Gastrocnemius medialis (tissue), 4 donors: Measurements from ENCODE around the gene SEC16A. TPM values are rescaled to one million over a fixed set of nuclear protein-coding genes. Genes with fewer than 3 reads are reported as not detected.

Experiments used
- ATAC-seq, 2 donors: fragments of 150-250 bp; one replicate each; pipeline ENCODE4 v1.9.1; 2016
- DNase-seq, 2 donors: peaks; one replicate each; pipeline ENCODE4 v3.0.0-alpha.2; 2019
- H3K27ac ChIP-seq, 4 donors: fragments of 200-600 bp; sonication (generic); 1 replicate in 1 of 4; 2 replicates in 3 of 4; pipeline ENCODE4 v1.5.1; 2016 to 2018; ENCODE audit warnings: mild to moderate bottlenecking in 2 of 4, moderate library complexity in 1 of 4
- H3K27me3 ChIP-seq, 3 donors: fragments of 200-600 bp; sonication (generic) in 2 of 3; 1 replicate in 1 of 3; 2 replicates in 2 of 3; pipeline versions ENCODE4 v1.5.1 to v1.6.0; 2016 to 2019; ENCODE audit warnings: mild to moderate bottlenecking in 1 of 3, moderate library complexity in 1 of 3
- H3K36me3 ChIP-seq, 2 donors: fragments of 200-600 bp; sonication (generic) in 1 of 2; one replicate each; pipeline ENCODE4 v1.5.1; 2017 to 2018
- H3K4me1 ChIP-seq, 2 donors: fragments of 200-600 bp; sonication (generic) in 1 of 2; one replicate each; pipeline ENCODE4 v1.5.1; 2016 to 2017; ENCODE audit warnings: mild to moderate bottlenecking in 2 of 2
- H3K4me3 ChIP-seq, 4 donors: fragments of 200-600 bp; sonication (generic) in 3 of 4; 1 replicate in 1 of 4; 2 replicates in 3 of 4; pipeline ENCODE4 v1.5.1; 2016 to 2019; ENCODE audit warnings: mild to moderate bottlenecking in 2 of 4
- H3K9me3 ChIP-seq, 3 donors: fragments of 200-600 bp; sonication (generic) in 2 of 3; 1 replicate in 1 of 3; 2 replicates in 2 of 3; pipeline ENCODE4 v1.5.1; 2016 to 2019
- POLR2A ChIP-seq, 2 donors: fragments of 450-650 bp; IDR thresholded peaks; one replicate each; pipeline ENCODE4 v1.6.1; 2017; ENCODE audit warnings: antibody characterized with exemption in 2 of 2, mild to moderate bottlenecking in 2 of 2, moderate library complexity in 2 of 2
- in situ Hi-C, 4 donors: fragments of 200-750 bp; cut with MboI; loops; one replicate each; pipeline versions ENCODE4 v1.15.0 to v1.8.0; 2017; ENCODE audit warnings: low sequenced_read_pairs in 4 of 4
- intact Hi-C: fragments of 100-400 bp; cut with DNase I; formaldehyde crosslinking; loops from one replicate; pipeline ENCODE4 v1.15.1; 2023; ENCODE audit warnings: low total_unique reads
- total RNA-seq, 4 donors: library from RNA; depleted of rRNA; stranded (reverse); fragments of >200 nt; gene quantifications; one replicate each; pipeline versions ENCODE4 v1.1.0 to v1.2.3, GENCODE V29; 2016
- TF ChIP-seq, protein P1 (sequence below), 5 experiments: fragments of 450-650 bp in 3 of 5; fragments of 200-600 bp in 2 of 5; sonication (generic) in 2 of 5; IDR thresholded peaks in 4 of 5; conservative IDR thresholded peaks in 1 of 5; 1 replicate in 4 of 5; 2 replicates in 1 of 5; pipeline ENCODE4 v1.5.1; 2016 to 2019; ENCODE audit warnings: antibody characterized with exemption in 5 of 5, mild to moderate bottlenecking in 3 of 5, moderate library complexity in 3 of 5

Gene SEC16A
- total RNA-seq, 4 donors from 2014 or later = 23.9 to 50.4 (median 46.6) TPM

- intact Hi-C loops = no loop called here
- ATAC-seq (no peak), DNase-seq (no peak)
- in situ Hi-C loops = no loop called here
- TF ChIP-seq, protein P1, sequence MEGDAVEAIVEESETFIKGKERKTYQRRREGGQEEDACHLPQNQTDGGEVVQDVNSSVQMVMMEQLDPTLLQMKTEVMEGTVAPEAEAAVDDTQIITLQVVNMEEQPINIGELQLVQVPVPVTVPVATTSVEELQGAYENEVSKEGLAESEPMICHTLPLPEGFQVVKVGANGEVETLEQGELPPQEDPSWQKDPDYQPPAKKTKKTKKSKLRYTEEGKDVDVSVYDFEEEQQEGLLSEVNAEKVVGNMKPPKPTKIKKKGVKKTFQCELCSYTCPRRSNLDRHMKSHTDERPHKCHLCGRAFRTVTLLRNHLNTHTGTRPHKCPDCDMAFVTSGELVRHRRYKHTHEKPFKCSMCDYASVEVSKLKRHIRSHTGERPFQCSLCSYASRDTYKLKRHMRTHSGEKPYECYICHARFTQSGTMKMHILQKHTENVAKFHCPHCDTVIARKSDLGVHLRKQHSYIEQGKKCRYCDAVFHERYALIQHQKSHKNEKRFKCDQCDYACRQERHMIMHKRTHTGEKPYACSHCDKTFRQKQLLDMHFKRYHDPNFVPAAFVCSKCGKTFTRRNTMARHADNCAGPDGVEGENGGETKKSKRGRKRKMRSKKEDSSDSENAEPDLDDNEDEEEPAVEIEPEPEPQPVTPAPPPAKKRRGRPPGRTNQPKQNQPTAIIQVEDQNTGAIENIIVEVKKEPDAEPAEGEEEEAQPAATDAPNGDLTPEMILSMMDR (IDR thresholded peaks at IDR 0.05 in 4 of 5, conservative IDR thresholded peaks at IDR 0.05 in 1 of 5) = no peak
- TF ChIP-seq POLR2A (IDR thresholded peaks at IDR 0.05) = no peak
- no peak overlapping the region for H3K4me3 ChIP-seq
- no peaks in the 10 kb centered on the region for H3K4me1 ChIP-seq
- no peak overlapping the region for H3K27ac ChIP-seq
- H3K36me3 ChIP-seq = peaks cover 0 to 84% of the 10 kb centered on the region in 2 donors
- no peaks in the 10 kb centered on the region for H3K9me3 ChIP-seq
- H3K27me3 ChIP-seq = no peaks in the 10 kb centered on the region
Measured at GRCh38 chr9:136448655-136449054, 34.2 kb downstream of the SEC16A start.

GRCh38 chr9:136447173-136447778 lies 35.6 kb downstream of the SEC16A start:
- intact Hi-C loops = no loop called here
- H3K36me3 ChIP-seq = peaks cover 0 to 95% of the 10 kb centered on the region in 2 donors

DNA sequence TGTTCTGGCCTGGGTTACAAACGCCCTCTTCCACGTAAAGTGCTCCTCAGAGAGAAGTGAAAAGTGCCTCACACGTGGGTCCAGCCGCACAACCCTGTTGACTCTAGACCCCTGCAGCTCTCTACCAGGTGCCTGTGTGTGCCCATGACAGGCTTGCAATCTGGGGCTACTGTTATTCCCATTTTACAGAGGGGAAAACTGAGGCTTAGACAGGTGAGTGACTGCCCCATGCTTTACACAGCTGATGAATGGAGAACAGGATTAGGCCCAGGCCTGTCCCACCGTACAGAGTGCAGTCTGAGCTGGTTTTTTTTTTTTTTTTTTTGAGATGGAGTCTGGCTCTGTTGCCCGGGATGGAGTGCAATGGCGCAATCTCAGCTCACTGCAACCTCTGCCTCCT lies 37.0 kb downstream of the SEC16A start:
- no peak overlapping the region for H3K27ac ChIP-seq
- no peaks in the 10 kb centered on the region for H3K27me3 ChIP-seq
- in situ Hi-C loops (no loop called here), intact Hi-C loops (no loop called here)
- H3K4me3 ChIP-seq = no peak overlapping the region
- TF ChIP-seq, protein P1 (IDR thresholded peaks at IDR 0.05 in 4 of 5, conservative IDR thresholded peaks at IDR 0.05 in 1 of 5) = no peak
- no peak for TF ChIP-seq POLR2A (IDR thresholded peaks at IDR 0.05)
- H3K4me1 ChIP-seq = no peaks in the 10 kb centered on the region
- no peak for ATAC-seq
- peaks cover 0 to 97% of the 10 kb centered on the region in 2 donors for H3K36me3 ChIP-seq
- H3K9me3 ChIP-seq = no peaks in the 10 kb centered on the region
- DNase-seq = no peak

More at GRCh38 chr9:136447173-136447778, 35.6 kb downstream of the SEC16A start:
- no peak overlapping the region for H3K27ac ChIP-seq
- in situ Hi-C loops = no loop called here
- DNase-seq (no peak), ATAC-seq (no peak)
- H3K4me3 ChIP-seq = no peak overlapping the region
- H3K9me3 ChIP-seq = no peaks in the 10 kb centered on the region
- no peak for TF ChIP-seq POLR2A (IDR thresholded peaks at IDR 0.05)
- TF ChIP-seq, protein P1 (IDR thresholded peaks at IDR 0.05 in 4 of 5, conservative IDR thresholded peaks at IDR 0.05 in 1 of 5) = no peak
- H3K27me3 ChIP-seq = no peaks in the 10 kb centered on the region
- no peaks in the 10 kb centered on the region for H3K4me1 ChIP-seq

GRCh38 chr9:136444102-136444501 lies 38.7 kb downstream of the SEC16A start:
- intact Hi-C loops = no loop called here
- no peak overlapping the region for H3K27ac ChIP-seq
- H3K4me3 ChIP-seq = no peak overlapping the region
- peaks cover 8% of the 10 kb centered on the region in 2 donors for H3K4me1 ChIP-seq
- ATAC-seq (no peak), DNase-seq (no peak)
- TF ChIP-seq, protein P1 (IDR thresholded peaks at IDR 0.05 in 4 of 5, conservative IDR thresholded peaks at IDR 0.05 in 1 of 5) = no peak
- no peak for TF ChIP-seq POLR2A (IDR thresholded peaks at IDR 0.05)
- in situ Hi-C loops = no loop called here
- peaks cover 0 to 84% of the 10 kb centered on the region in 2 donors for H3K36me3 ChIP-seq
- H3K27me3 ChIP-seq = no peaks in the 10 kb centered on the region
- no peaks in the 10 kb centered on the region for H3K9me3 ChIP-seq

DNA sequence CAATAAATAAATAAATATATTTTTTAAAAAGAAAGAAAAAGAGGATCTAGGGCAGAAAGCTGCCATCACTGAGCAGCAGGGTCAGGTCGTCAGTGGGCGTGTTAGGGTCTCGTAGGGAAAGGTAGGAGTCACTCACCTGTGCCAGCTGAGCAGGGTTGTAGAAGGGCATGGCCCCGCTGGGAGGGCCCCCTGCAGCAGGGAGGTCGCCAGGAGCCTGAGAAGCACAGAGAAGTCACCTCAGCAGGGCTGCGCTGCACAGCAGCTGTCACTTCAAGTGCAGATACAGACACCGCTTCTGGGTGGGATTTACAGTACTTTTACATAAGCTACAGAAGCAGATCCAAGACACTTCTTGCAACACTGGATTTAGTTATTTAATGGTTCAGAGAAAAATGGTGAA lies 39.2 kb downstream of the SEC16A start:
- Histone ChIP-seq H3K27ac (no peak overlapping the region), H3K9me3 (no peaks in the 10 kb centered on the region), H3K4me1 (peaks cover 8 to 11% of the 10 kb centered on the region in 2 donors), H3K27me3 (no peaks in the 10 kb centered on the region), H3K4me3 (no peak overlapping the region), H3K36me3 (peaks cover 0 to 80% of the 10 kb centered on the region in 2 donors)
- ATAC-seq (no peak), DNase-seq (no peak)
- in situ Hi-C loops (no loop called here), intact Hi-C loops (no loop called here)
- TF ChIP-seq, protein P1 (IDR thresholded peaks at IDR 0.05 in 4 of 5, conservative IDR thresholded peaks at IDR 0.05 in 1 of 5) = no peak
- no peak for TF ChIP-seq POLR2A (IDR thresholded peaks at IDR 0.05)
